ENCODE results near the gene GTPBP6. TPM values are rescaled to one million over a fixed set of nuclear protein-coding genes. Genes with fewer than 3 reads are reported as not detected.

GTPBP6 gene
- total RNA-seq, 5 donors from 2014 or later (not counting 1 experiment from before 2014, with no cell fraction given), result 58.8 to 112 (median 111) TPM

DNA sequence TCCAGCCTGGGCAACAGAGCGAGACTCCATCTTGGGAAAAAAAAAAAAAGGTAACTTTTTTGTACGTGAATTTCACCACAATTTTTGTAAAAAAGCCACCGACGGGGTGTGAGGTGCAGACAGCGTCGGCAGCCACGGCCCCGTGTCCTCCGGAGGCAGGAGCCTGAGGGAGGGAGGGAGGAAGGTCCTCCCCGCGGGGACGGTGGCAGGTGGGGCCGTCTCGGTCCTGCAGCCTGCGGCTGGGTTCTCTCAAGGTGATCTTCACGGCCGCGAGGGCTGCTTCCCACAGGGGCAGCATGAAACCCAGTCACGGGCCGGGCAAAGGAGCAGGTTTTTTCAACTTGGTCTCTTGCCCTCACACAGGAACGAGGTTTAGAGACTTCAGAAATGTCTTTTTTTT, 23.5 kb downstream of the GTPBP6 start:
- Histone ChIP-seq H3K4me1 (ENCODE audit: control insufficient read depth in 1 of 2, extremely low read depth in 1 of 2, insufficient read depth in 2 of 2, low read length in 2 of 2) (no peaks in the 10 kb centered on the region), H3K27ac (ENCODE audit: low read length) (no peak overlapping the region), H3K27me3 (replicated peaks in 1 of 2; ENCODE audit: control insufficient read depth in 2 of 2, extremely low read depth in 1 of 2, insufficient read depth in 2 of 2, low read length in 1 of 2) (no peaks in the 10 kb centered on the region), H3K36me3 (ENCODE audit: control insufficient read depth in 2 of 2, extremely low read depth in 1 of 2, insufficient read depth in 1 of 2, low read length in 1 of 2) (peaks cover 9 to 25% of the 10 kb centered on the region in 2 donors), H3K4me3 (ENCODE audit: control insufficient read depth in 1 of 2, extremely low read depth in 1 of 2, low read length in 1 of 2) (no peak overlapping the region), H3K9me3 (no peaks in the 10 kb centered on the region)
- H3K27ac Mint-ChIP-seq, result no peak overlapping the region
- H3K9me3 Mint-ChIP-seq, result no peaks in the 10 kb centered on the region
- WGBS (ENCODE audit: insufficient coverage), result 92% methylated on average over 17 of the region's 21 CpGs
- ChIA-PET POLR2A (no interaction called here), CTCF (no interaction called here)
- no peaks in the 10 kb centered on the region for H3K27me3 Mint-ChIP-seq
- no peak for DNase-seq
- peaks cover 17% of the 10 kb centered on the region for H3K36me3 Mint-ChIP-seq
- H3K4me3 Mint-ChIP-seq, result no peak overlapping the region
- no peak for ATAC-seq (replicated peaks in 1 of 4)
- H3K4me1 Mint-ChIP-seq, result no peaks in the 10 kb centered on the region

GRCh38 chrX:292900-293897, 25.4 kb downstream of the GTPBP6 start:
- Histone ChIP-seq H3K4me1 (ENCODE audit: control insufficient read depth in 1 of 2, extremely low read depth in 1 of 2, insufficient read depth in 2 of 2, low read length in 2 of 2) (no peaks in the 10 kb centered on the region), H3K27ac (ENCODE audit: low read length) (no peak overlapping the region), H3K4me3 (ENCODE audit: control insufficient read depth in 1 of 2, extremely low read depth in 1 of 2, low read length in 1 of 2) (no peak overlapping the region), H3K36me3 (ENCODE audit: control insufficient read depth in 2 of 2, extremely low read depth in 1 of 2, insufficient read depth in 1 of 2, low read length in 1 of 2) (peaks cover 15 to 22% of the 10 kb centered on the region in 2 donors), H3K27me3 (replicated peaks in 1 of 2; ENCODE audit: control insufficient read depth in 2 of 2, extremely low read depth in 1 of 2, insufficient read depth in 2 of 2, low read length in 1 of 2) (no peaks in the 10 kb centered on the region), H3K9me3 (no peaks in the 10 kb centered on the region)
- Mint-ChIP-seq H3K36me3 (peaks cover 17% of the 10 kb centered on the region), H3K27ac (no peak overlapping the region), H3K4me1 (no peaks in the 10 kb centered on the region), H3K9me3 (no peaks in the 10 kb centered on the region), H3K4me3 (no peak overlapping the region), H3K27me3 (no peaks in the 10 kb centered on the region)
- ATAC-seq (replicated peaks in 1 of 4) (no peak), DNase-seq (no peak)
- ChIA-PET CTCF (no interaction called here), POLR2A (no interaction called here)
- WGBS (ENCODE audit: insufficient coverage), result 97% methylated on average over 39 of the region's 47 CpGs

DNA sequence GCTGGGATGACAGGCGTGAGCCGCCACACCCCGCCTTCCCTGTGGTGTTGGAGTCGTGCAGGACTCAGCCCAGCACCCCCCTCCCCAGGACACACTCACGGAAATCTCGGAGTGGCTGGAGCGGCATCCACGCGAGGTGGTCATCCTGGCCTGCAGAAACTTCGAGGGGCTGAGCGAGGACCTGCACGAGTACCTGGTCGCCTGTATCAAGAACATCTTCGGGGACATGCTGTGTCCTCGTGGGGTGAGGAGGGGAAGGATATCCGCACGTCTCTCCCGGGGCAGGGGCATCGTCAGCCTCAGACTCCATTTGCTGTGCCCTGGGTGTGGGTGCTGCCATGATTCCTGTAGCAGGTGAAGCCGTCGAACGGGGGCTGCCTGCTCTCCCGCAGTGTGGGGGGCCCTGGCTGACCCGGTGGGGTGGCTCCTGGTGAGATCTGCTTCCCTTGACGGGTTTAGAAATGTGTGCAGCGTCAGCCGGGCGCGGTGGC, 27.1 kb downstream of the GTPBP6 start:
- ATAC-seq (replicated peaks in 1 of 4), result no peak
- Mint-ChIP-seq H3K36me3 (peaks cover 14% of the 10 kb centered on the region), H3K4me3 (no peak overlapping the region), H3K27me3 (no peaks in the 10 kb centered on the region), H3K27ac (no peak overlapping the region), H3K9me3 (no peaks in the 10 kb centered on the region), H3K4me1 (peaks cover 0 to 4% (median 0%) of the 10 kb centered on the region in 3 donors)
- Histone ChIP-seq H3K27ac (ENCODE audit: low read length) (no peak overlapping the region), H3K4me3 (ENCODE audit: control insufficient read depth in 1 of 2, extremely low read depth in 1 of 2, low read length in 1 of 2) (no peak overlapping the region), H3K27me3 (replicated peaks in 1 of 2; ENCODE audit: control insufficient read depth in 2 of 2, extremely low read depth in 1 of 2, insufficient read depth in 2 of 2, low read length in 1 of 2) (no peaks in the 10 kb centered on the region), H3K9me3 (no peaks in the 10 kb centered on the region), H3K36me3 (ENCODE audit: control insufficient read depth in 2 of 2, extremely low read depth in 1 of 2, insufficient read depth in 1 of 2, low read length in 1 of 2) (peaks cover 15 to 19% of the 10 kb centered on the region in 2 donors), H3K4me1 (ENCODE audit: control insufficient read depth in 1 of 2, extremely low read depth in 1 of 2, insufficient read depth in 2 of 2, low read length in 2 of 2) (no peaks in the 10 kb centered on the region)
- CTCF ChIA-PET, result no interaction called here
- DNase-seq, result no peak
- POLR2A ChIA-PET, result no interaction called here
- 98% methylated on average over 24 of the region's 29 CpGs for WGBS (ENCODE audit: insufficient coverage)

DNA sequence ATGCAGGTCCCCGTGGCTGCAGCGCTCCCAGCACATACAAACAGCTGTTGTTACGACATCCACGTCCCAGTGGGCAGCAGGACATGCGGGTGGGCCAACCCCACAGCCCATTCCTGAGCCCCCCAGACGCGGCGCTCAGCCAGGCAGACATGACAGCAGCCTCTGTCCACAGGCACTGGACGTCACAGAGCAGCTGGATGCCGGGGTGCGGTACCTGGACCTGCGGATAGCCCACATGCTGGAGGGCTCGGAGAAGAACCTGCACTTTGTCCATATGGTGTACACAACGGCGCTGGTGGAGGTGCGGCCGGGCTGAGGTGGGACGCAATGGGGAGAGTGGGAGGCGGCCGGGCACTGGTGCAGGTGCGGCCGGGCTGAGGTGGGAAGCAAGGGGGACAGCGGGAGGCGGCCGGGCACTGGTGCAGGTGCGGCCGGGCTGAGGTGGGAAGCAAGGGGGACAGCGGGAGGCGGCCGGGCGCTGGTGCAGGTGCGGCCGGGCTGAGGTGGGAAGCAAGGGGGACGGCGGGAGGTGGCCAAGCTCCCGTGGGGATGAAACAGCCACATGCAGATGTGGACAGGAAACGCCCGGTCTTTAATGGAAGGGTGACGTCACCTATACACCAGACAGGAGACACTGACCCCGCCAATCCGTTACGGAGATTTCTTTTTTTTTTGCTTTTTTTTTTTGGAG, 28.0 kb downstream of the GTPBP6 start:
- POLR2A ChIA-PET, result no interaction called here
- Histone ChIP-seq H3K27me3 (replicated peaks in 1 of 2; ENCODE audit: control insufficient read depth in 2 of 2, extremely low read depth in 1 of 2, insufficient read depth in 2 of 2, low read length in 1 of 2) (no peaks in the 10 kb centered on the region), H3K4me1 (ENCODE audit: control insufficient read depth in 1 of 2, extremely low read depth in 1 of 2, insufficient read depth in 2 of 2, low read length in 2 of 2) (no peaks in the 10 kb centered on the region), H3K27ac (ENCODE audit: low read length) (no peak overlapping the region), H3K4me3 (ENCODE audit: control insufficient read depth in 1 of 2, extremely low read depth in 1 of 2, low read length in 1 of 2) (no peak overlapping the region), H3K9me3 (no peaks in the 10 kb centered on the region), H3K36me3 (ENCODE audit: control insufficient read depth in 2 of 2, extremely low read depth in 1 of 2, insufficient read depth in 1 of 2, low read length in 1 of 2) (peaks cover 15 to 16% of the 10 kb centered on the region in 2 donors)
- Mint-ChIP-seq H3K4me3 (no peak overlapping the region), H3K36me3 (peaks cover 12% of the 10 kb centered on the region), H3K27me3 (no peaks in the 10 kb centered on the region), H3K4me1 (peaks cover 0 to 8% (median under 1%) of the 10 kb centered on the region in 3 donors), H3K9me3 (no peaks in the 10 kb centered on the region), H3K27ac (no peak overlapping the region)
- WGBS (ENCODE audit: insufficient coverage), result 98% methylated on average over 30 of the region's 42 CpGs
- CTCF ChIA-PET, result no interaction called here
- ATAC-seq (replicated peaks in 1 of 4) (no peak), DNase-seq (no peak)

GRCh38 chrX:288561-288991, 30.0 kb downstream of the GTPBP6 start:
- H3K27me3 Mint-ChIP-seq, result no peaks in the 10 kb centered on the region
- ChIA-PET POLR2A (no interaction called here), CTCF (no interaction called here)
- Histone ChIP-seq H3K4me1 (ENCODE audit: control insufficient read depth in 1 of 2, extremely low read depth in 1 of 2, insufficient read depth in 2 of 2, low read length in 2 of 2) (peaks cover 0 to 7% of the 10 kb centered on the region in 2 experiments), H3K4me3 (ENCODE audit: control insufficient read depth in 1 of 2, extremely low read depth in 1 of 2, low read length in 1 of 2) (no peak overlapping the region), H3K9me3 (no peaks in the 10 kb centered on the region), H3K27me3 (replicated peaks in 1 of 2; ENCODE audit: control insufficient read depth in 2 of 2, extremely low read depth in 1 of 2, insufficient read depth in 2 of 2, low read length in 1 of 2) (no peaks in the 10 kb centered on the region), H3K36me3 (ENCODE audit: control insufficient read depth in 2 of 2, extremely low read depth in 1 of 2, insufficient read depth in 1 of 2, low read length in 1 of 2) (peaks cover 11 to 16% of the 10 kb centered on the region in 2 donors), H3K27ac (ENCODE audit: low read length) (no peak overlapping the region)
- peaks cover 9% of the 10 kb centered on the region for H3K36me3 Mint-ChIP-seq
- peaks cover 3 to 21% (median 4%) of the 10 kb centered on the region in 3 donors for H3K4me1 Mint-ChIP-seq
- ATAC-seq (replicated peaks in 1 of 4) (no peak), DNase-seq (no peak)
- no peak overlapping the region for H3K27ac Mint-ChIP-seq
- WGBS (ENCODE audit: insufficient coverage), result 95% methylated on average over 23 of the region's 25 CpGs
- no peaks in the 10 kb centered on the region for H3K9me3 Mint-ChIP-seq
- no peak overlapping the region for H3K4me3 Mint-ChIP-seq

DNA sequence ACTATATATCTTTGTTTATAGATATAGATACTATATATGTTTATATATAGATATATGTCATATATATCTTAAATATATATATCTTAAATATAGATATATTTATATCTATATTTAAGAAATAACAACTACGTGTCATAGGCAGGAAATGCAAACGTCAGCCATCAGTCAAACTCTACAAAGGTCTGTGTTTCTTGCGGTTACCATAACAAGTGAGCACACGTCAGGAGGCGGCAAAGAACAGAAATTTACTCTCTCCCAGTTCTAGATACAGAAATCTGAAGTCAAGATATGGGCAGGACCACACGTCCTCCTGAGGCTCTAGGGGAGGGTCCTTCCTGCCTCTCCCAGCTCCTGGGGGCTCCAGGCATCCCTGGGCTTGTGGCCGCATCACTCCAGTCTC, 30.9 kb downstream of the GTPBP6 start:
- CTCF ChIA-PET, result no interaction called here
- Mint-ChIP-seq H3K4me3 (no peak overlapping the region), H3K4me1 (peaks cover 3 to 21% (median 9%) of the 10 kb centered on the region in 3 donors), H3K27ac (no peak overlapping the region), H3K36me3 (peaks cover 3% of the 10 kb centered on the region), H3K27me3 (no peaks in the 10 kb centered on the region), H3K9me3 (no peaks in the 10 kb centered on the region)
- H3K4me3 ChIP-seq (ENCODE audit: control insufficient read depth in 1 of 2, extremely low read depth in 1 of 2, low read length in 1 of 2), result no peak overlapping the region
- H3K36me3 ChIP-seq (ENCODE audit: control insufficient read depth in 2 of 2, extremely low read depth in 1 of 2, insufficient read depth in 1 of 2, low read length in 1 of 2), result peaks cover 8 to 11% of the 10 kb centered on the region in 2 donors
- no peak for DNase-seq
- WGBS (ENCODE audit: insufficient coverage), result 91% methylated on average over 6 of the region's 7 CpGs
- no peaks in the 10 kb centered on the region for H3K27me3 ChIP-seq (replicated peaks in 1 of 2; ENCODE audit: control insufficient read depth in 2 of 2, extremely low read depth in 1 of 2, insufficient read depth in 2 of 2, low read length in 1 of 2)
- ATAC-seq (replicated peaks in 1 of 4), result no peak
- H3K4me1 ChIP-seq (ENCODE audit: control insufficient read depth in 1 of 2, extremely low read depth in 1 of 2, insufficient read depth in 2 of 2, low read length in 2 of 2), result peaks cover 0 to 8% of the 10 kb centered on the region in 2 experiments
- no peaks in the 10 kb centered on the region for H3K9me3 ChIP-seq
- POLR2A ChIA-PET, result no interaction called here
- no peak overlapping the region for H3K27ac ChIP-seq (ENCODE audit: low read length)

Data from T-cell (primary cell).